A549 treated with DMSO at 1 μM for 4 hours (cell line): ENCODE data around the gene RABGEF1. TPM values are rescaled to one million over a fixed set of nuclear protein-coding genes. Genes with fewer than 3 reads are reported as not detected.

ENCODE experiments used
- total RNA-seq: library from RNA; stranded (reverse); fragments of 200-300 nt; extraction: Qiagen RNA extraction; gene quantifications from 5 replicates; pipeline ENCODE4 v1.2.3, GENCODE V29; 2022; ENCODE audit warnings: low read depth

The RABGEF1 gene
- 25.6 to 33.4 TPM (median 26.7 TPM) in 5 replicates for total RNA-seq

GRCh38 chr7:66740302-66740979, at the start of gene RABGEF1:
Gene RABGEF1 (plus strand): TSS chr7:66740733. CDS start chr7:66771900, 31,167 bp downstream.

Other genes starting within 250 kb of the RABGEF1 start
- 6.3 to 8.9 TPM (median 7.6 TPM) in 5 replicates for gene KCTD7, start 111.9 kb upstream of the RABGEF1 start, total RNA-seq
- 87.7 to 95.9 TPM (median 95.5 TPM) in 5 replicates for gene TMEM248, start 180.5 kb downstream of the RABGEF1 start, total RNA-seq